ENCODE results near the gene BABAM2.
"Not testable (repeated sequence)": the region's sequence is repeated elsewhere in the genome, so short reads cannot be mapped to it uniquely, and the experiment has no call there.

BABAM2 gene

GRCh38 chr2:28359222-28360057 is 468.9 kb downstream of the BABAM2 start:
- intact Hi-C loops (cut with DNase I): no loop called here
- peak in 1 of 10 donors; percentile 76 for DNase-seq

GRCh38 chr2:28360058-28360717 is 469.7 kb downstream of the BABAM2 start:
- intact Hi-C loops (cut with DNase I): no loop called here
- DNase-seq: peak in 1 of 10 donors; percentile 70

GRCh38 chr2:28360718-28361293 is 470.3 kb downstream of the BABAM2 start:
- intact Hi-C loops (cut with DNase I): no loop called here
- peak in 2 of 10 donors; percentile 39 to 72 for DNase-seq

- intact Hi-C loops (cut with DNase I): no loop called here
- DNase-seq: peak in 2 of 10 donors; percentile 37 to 67
Measured at GRCh38 chr2:28361991-28362710, 471.6 kb downstream of the BABAM2 start.

GRCh38 chr2:28362991-28363521 is 472.5 kb downstream of the BABAM2 start:
- intact Hi-C loops (cut with DNase I): no loop called here
- peak in 2 of 10 donors; percentile 56 to 67 for DNase-seq

GRCh38 chr2:28363686-28364280 is 473.3 kb downstream of the BABAM2 start:
- peak in 2 of 10 donors; percentile 17 to 39 for DNase-seq
- intact Hi-C loops (cut with DNase I): no loop called here

- intact Hi-C loops (cut with DNase I): no loop called here
Measured at GRCh38 chr2:28364610-28365009, 474.1 kb downstream of the BABAM2 start.

GRCh38 chr2:28365158-28365557 is 474.6 kb downstream of the BABAM2 start:
- DNase-seq: peak in 3 of 10 donors; percentile 69 to 77 (median 70)
- intact Hi-C loops (cut with DNase I): no loop called here

More at GRCh38 chr2:28364610-28365009, 474.1 kb downstream of the BABAM2 start:
- peak in 2 of 10 donors; percentile 2 to 35 for DNase-seq

- intact Hi-C loops (cut with DNase I): no loop called here
- DNase-seq: peak in 3 of 10 donors; percentile 23 to 69 (median 56)
Measured at GRCh38 chr2:28366149-28366495, 475.6 kb downstream of the BABAM2 start.

- DNase-seq: peak in 3 of 10 donors; percentile 44 to 72 (median 67)
- intact Hi-C loops (cut with DNase I): no loop called here
Measured at GRCh38 chr2:28366496-28367282, 476.2 kb downstream of the BABAM2 start.

GRCh38 chr2:28367667-28368356 is 477.3 kb downstream of the BABAM2 start:
- peak in 2 of 10 donors; percentile 40 to 68 for DNase-seq
- intact Hi-C loops (cut with DNase I): no loop called here

GRCh38 chr2:28368357-28368798 is 477.8 kb downstream of the BABAM2 start:
- intact Hi-C loops (cut with DNase I): no loop called here
- peak in 3 of 10 donors; percentile 47 to 59 (median 52) for DNase-seq

- intact Hi-C loops (cut with DNase I): no loop called here
- DNase-seq: peak in 2 of 10 donors; percentile 20 to 28
Measured at GRCh38 chr2:28369358-28369757, 478.8 kb downstream of the BABAM2 start.

- intact Hi-C loops (cut with DNase I): no loop called here
- DNase-seq: peak in 2 of 10 donors; percentile 40 to 71
Measured at GRCh38 chr2:28370354-28370753, 479.8 kb downstream of the BABAM2 start.

- DNase-seq; intact Hi-C loops (cut with DNase I): not testable (repeated sequence)
Measured at GRCh38 chr2:28371728-28372127, 481.2 kb downstream of the BABAM2 start.

GRCh38 chr2:28373854-28374253 is 483.3 kb downstream of the BABAM2 start:
- intact Hi-C loops (cut with DNase I): no loop called here
- DNase-seq: peak in 1 of 10 donors; percentile 24

- peak in 2 of 10 donors; percentile 29 to 49 for DNase-seq
- intact Hi-C loops (cut with DNase I): no loop called here
Measured at GRCh38 chr2:28374331-28374730, 483.8 kb downstream of the BABAM2 start.

GRCh38 chr2:28375236-28375635 is 484.7 kb downstream of the BABAM2 start:
- peak in 2 of 10 donors; percentile 26 to 31 for DNase-seq
- intact Hi-C loops (cut with DNase I): no loop called here
